Lower lobe of right lung (tissue), 2 donors: ENCODE data around the gene CA9. TPM values are rescaled to one million over a fixed set of nuclear protein-coding genes. Genes with fewer than 3 reads are reported as not detected.

Experiments
- ATAC-seq, 2 donors: fragments of 200-7000 bp; cut with Tn5 transposase; one replicate each; pipeline ENCODE4 v1.9.1; 2020 to 2022; ENCODE audit warnings: mild to moderate bottlenecking in 2 of 2, moderate library complexity in 2 of 2
- DNase-seq: peaks from one replicate; pipeline ENCODE4 v3.0.0-alpha.2; 2020
- H3K27ac ChIP-seq: fragments of 200-600 bp; one replicate; pipeline ENCODE4 v1.8.0; 2022
- H3K27me3 ChIP-seq: fragments of 200-600 bp; one replicate; pipeline ENCODE4 v1.8.0; 2022; ENCODE audit warnings: low read depth
- H3K36me3 ChIP-seq: fragments of 200-600 bp; one replicate; pipeline ENCODE4 v1.8.0; 2022; ENCODE audit warnings: mild to moderate bottlenecking
- H3K4me1 ChIP-seq: fragments of 200-600 bp; one replicate; pipeline ENCODE4 v1.8.0; 2022
- H3K4me3 ChIP-seq: fragments of 200-600 bp; one replicate; pipeline ENCODE4 v1.8.0; 2022; ENCODE audit warnings: mild to moderate bottlenecking
- H3K9me3 ChIP-seq: fragments of 200-600 bp; one replicate; pipeline ENCODE4 v1.8.0; 2022
- intact Hi-C: fragments of 100-400 bp; cut with DNase I; formaldehyde crosslinking; loops from one replicate; pipeline ENCODE4 v1.11.0; 2022
- total RNA-seq: library from RNA; stranded (reverse); fragmentation: NEBNext Ultra II Directional; extraction: Animal tissue kit (Norgen Biotek cat#: 25700); gene quantifications from one replicate; pipeline ENCODE4 v1.2.1, GENCODE V29; 2021
- TF ChIP-seq, protein P1 (sequence below): fragments of 200-600 bp; IDR thresholded peaks from one replicate; pipeline ENCODE4 v1.8.0; 2022; ENCODE audit warnings: antibody characterized with exemption, mild to moderate bottlenecking
- donor health status: DM: no; HTN: yes; CAD: no; lungs with severe emphysema.

CA9 gene
- total RNA-seq, 1 donor from 2014 or later = not detected

DNA sequence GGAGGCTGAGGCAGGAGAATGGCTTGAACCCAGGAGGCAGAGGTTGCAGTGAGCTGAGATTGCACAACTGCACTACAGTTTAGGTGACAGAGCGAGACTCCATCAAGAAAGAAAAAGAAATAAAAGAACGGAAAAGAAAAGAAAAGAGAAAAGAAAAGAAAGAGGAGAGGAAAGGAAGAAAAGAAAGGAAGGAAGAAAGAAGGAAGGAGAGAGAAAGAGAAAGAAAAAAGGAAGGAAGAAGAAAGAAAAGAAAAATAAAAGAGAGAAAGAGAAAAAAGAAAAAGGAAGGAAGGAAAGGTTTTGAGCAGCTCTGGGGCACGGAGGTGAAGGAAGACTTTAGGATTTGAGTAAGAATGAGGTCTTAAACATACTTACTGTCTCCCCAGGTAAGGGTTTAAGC, 39.9 kb downstream of the CA9 start:
- Histone ChIP-seq H3K9me3 (no peaks in the 10 kb centered on the region), H3K27me3 (no peaks in the 10 kb centered on the region), H3K4me1 (no peaks in the 10 kb centered on the region), H3K36me3 (peaks cover 100% of the 10 kb centered on the region), H3K27ac (no peak overlapping the region), H3K4me3 (no peak overlapping the region)
- no peak for ATAC-seq
- DNase-seq = no peak
- intact Hi-C loops = no loop called here
- TF ChIP-seq, protein P1, sequence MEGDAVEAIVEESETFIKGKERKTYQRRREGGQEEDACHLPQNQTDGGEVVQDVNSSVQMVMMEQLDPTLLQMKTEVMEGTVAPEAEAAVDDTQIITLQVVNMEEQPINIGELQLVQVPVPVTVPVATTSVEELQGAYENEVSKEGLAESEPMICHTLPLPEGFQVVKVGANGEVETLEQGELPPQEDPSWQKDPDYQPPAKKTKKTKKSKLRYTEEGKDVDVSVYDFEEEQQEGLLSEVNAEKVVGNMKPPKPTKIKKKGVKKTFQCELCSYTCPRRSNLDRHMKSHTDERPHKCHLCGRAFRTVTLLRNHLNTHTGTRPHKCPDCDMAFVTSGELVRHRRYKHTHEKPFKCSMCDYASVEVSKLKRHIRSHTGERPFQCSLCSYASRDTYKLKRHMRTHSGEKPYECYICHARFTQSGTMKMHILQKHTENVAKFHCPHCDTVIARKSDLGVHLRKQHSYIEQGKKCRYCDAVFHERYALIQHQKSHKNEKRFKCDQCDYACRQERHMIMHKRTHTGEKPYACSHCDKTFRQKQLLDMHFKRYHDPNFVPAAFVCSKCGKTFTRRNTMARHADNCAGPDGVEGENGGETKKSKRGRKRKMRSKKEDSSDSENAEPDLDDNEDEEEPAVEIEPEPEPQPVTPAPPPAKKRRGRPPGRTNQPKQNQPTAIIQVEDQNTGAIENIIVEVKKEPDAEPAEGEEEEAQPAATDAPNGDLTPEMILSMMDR = no peak

DNA sequence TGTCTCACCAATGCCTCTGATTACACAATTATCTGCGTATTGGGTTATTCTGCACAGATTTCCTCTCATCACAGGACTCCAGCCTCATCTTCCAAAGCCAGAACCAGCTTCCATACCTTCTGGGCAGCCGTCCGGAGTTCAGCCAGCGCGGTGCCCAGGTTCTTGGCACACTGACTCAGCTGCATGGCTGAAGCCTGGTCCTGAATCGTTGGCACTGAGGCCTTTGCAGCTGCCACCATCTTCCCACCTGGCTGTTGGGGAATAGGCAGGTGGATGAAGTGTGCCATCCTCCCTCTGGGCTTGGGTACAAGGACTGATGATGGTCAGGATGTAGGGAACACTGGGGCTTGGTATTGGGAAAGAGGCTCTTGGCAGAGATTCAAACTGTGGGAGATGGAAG, 40.4 kb downstream of the CA9 start:
- no peak overlapping the region for H3K27ac ChIP-seq
- peaks cover 100% of the 10 kb centered on the region for H3K36me3 ChIP-seq
- TF ChIP-seq, protein P1 = no peak
- intact Hi-C loops = no loop called here
- no peaks in the 10 kb centered on the region for H3K4me1 ChIP-seq
- no peaks in the 10 kb centered on the region for H3K27me3 ChIP-seq
- H3K4me3 ChIP-seq = no peak overlapping the region
- H3K9me3 ChIP-seq = no peaks in the 10 kb centered on the region
- DNase-seq = no peak
- ATAC-seq = no peak

- Histone ChIP-seq H3K27ac (no peak overlapping the region), H3K27me3 (no peaks in the 10 kb centered on the region), H3K36me3 (peaks cover 100% of the 10 kb centered on the region), H3K4me3 (no peak overlapping the region), H3K9me3 (no peaks in the 10 kb centered on the region), H3K4me1 (no peaks in the 10 kb centered on the region)
- intact Hi-C loops = no loop called here
- ATAC-seq (no peak), DNase-seq (no peak)
- TF ChIP-seq, protein P1 = no peak
Measured at GRCh38 chr9:35714579-35715252, 41.0 kb downstream of the CA9 start.

- H3K4me3 ChIP-seq = no peak overlapping the region
- no peaks in the 10 kb centered on the region for H3K27me3 ChIP-seq
- H3K4me1 ChIP-seq = no peaks in the 10 kb centered on the region
- intact Hi-C loops = no loop called here
- TF ChIP-seq, protein P1 = no peak
- H3K27ac ChIP-seq = no peak overlapping the region
- DNase-seq = no peak
- no peak for ATAC-seq
- H3K36me3 ChIP-seq = peaks cover 100% of the 10 kb centered on the region
- no peaks in the 10 kb centered on the region for H3K9me3 ChIP-seq
Measured at GRCh38 chr9:35716230-35716629, 42.5 kb downstream of the CA9 start.

GRCh38 chr9:35717132-35717870, 43.6 kb downstream of the CA9 start:
- Histone ChIP-seq H3K4me3 (no peak overlapping the region), H3K9me3 (no peaks in the 10 kb centered on the region), H3K4me1 (no peaks in the 10 kb centered on the region), H3K27ac (no peak overlapping the region), H3K27me3 (no peaks in the 10 kb centered on the region), H3K36me3 (peaks cover 100% of the 10 kb centered on the region)
- TF ChIP-seq, protein P1 = no peak
- DNase-seq = no peak
- ATAC-seq = no peak
- intact Hi-C loops = no loop called here
